Left ventricle myocardium superior (tissue), 1 donor: Measurements from ENCODE around the gene ARMC5. TPM values are rescaled to one million over a fixed set of nuclear protein-coding genes. Genes with fewer than 3 reads are reported as not detected.

Experiments
- ATAC-seq: fragments of 200-7000 bp; cut with Tn5 transposase; one replicate; pipeline ENCODE4 v1.9.1; 2020; ENCODE audit warnings: mild to moderate bottlenecking, moderate library complexity
- DNase-seq: peaks from one replicate; pipeline ENCODE4 v3.0.0-alpha.2; 2020
- intact Hi-C: fragments of 100-400 bp; cut with micrococcal nuclease; formaldehyde crosslinking; loops from one replicate; pipeline ENCODE4 v1.11.0; 2022
- total RNA-seq: library from RNA; stranded (reverse); fragmentation: NEBNext Ultra II Directional; extraction: Animal tissue kit (Norgen Biotek cat#: 25700); gene quantifications from one replicate; pipeline ENCODE4 v1.2.1, GENCODE V29; 2021
- donor health status: DM: no; HTN: yes; CAD: no; lungs with severe emphysema.

Gene ARMC5
- total RNA-seq, 1 donor from 2014 or later, result 5.4 TPM

GRCh38 chr16:31458073-31458843 is 1.0 kb upstream of the ARMC5 start:
- intact Hi-C loops, result no loop called here

GRCh38 chr16:31459687-31460581 is 633 bp downstream of the ARMC5 start:
- ATAC-seq, result peak; percentile 88
- DNase-seq, result peak; percentile 100
- intact Hi-C loops, result loop anchor here (10.0 kb wide), 1 partner anchor 415 kb away; the partner anchor contains the start of gene ZNF267

More at GRCh38 chr16:31458073-31458843, 1.0 kb upstream of the ARMC5 start:
- peak; percentile 0 for ATAC-seq
- peak; percentile 75 for DNase-seq

- ATAC-seq, result no peak
- no peak for DNase-seq
- intact Hi-C loops, result loop anchor here (10.0 kb wide), 1 partner anchor 414 kb away; the partner anchor contains the start of gene ZNF267
Observed at GRCh38 chr16:31460582-31461002, 1.3 kb downstream of the ARMC5 start.

GRCh38 chr16:31461201-31461920 is 2.1 kb downstream of the ARMC5 start:
- intact Hi-C loops, result loop anchor here (10.0 kb wide), 1 partner anchor 413 kb away; the partner anchor contains the start of gene ZNF267
- ATAC-seq, result no peak
- DNase-seq, result no peak

- ATAC-seq (no peak), DNase-seq (no peak)
- intact Hi-C loops, result loop anchor here (10.0 kb wide), 1 partner anchor 413 kb away; the partner anchor contains the start of gene ZNF267
Observed at GRCh38 chr16:31461921-31462804, 2.9 kb downstream of the ARMC5 start.

GRCh38 chr16:31464348-31464769 is 5.1 kb downstream of the ARMC5 start:
- intact Hi-C loops, result loop anchor here (10.0 kb wide), 1 partner anchor 410 kb away; the partner anchor contains the start of gene ZNF267
- ATAC-seq (no peak), DNase-seq (no peak)

- intact Hi-C loops, result loop anchor here (10.0 kb wide), 1 partner anchor 410 kb away; the partner anchor contains the start of gene ZNF267
- DNase-seq (no peak), ATAC-seq (no peak)
Observed at GRCh38 chr16:31464781-31465260, 5.5 kb downstream of the ARMC5 start.

GRCh38 chr16:31465788-31466370 is 6.6 kb downstream of the ARMC5 start:
- no peak for ATAC-seq
- DNase-seq, result no peak
- intact Hi-C loops, result loop anchor here (10.0 kb wide), 1 partner anchor 409 kb away; the partner anchor contains the start of gene ZNF267

GRCh38 chr16:31466381-31466841 is 7.1 kb downstream of the ARMC5 start:
- DNase-seq (no peak), ATAC-seq (no peak)
- intact Hi-C loops, result loop anchor here (10.0 kb wide), 1 partner anchor 408 kb away; the partner anchor contains the start of gene ZNF267

- no peak for DNase-seq
- no peak for ATAC-seq
- intact Hi-C loops, result loop anchor here (10.0 kb wide), 1 partner anchor 408 kb away; the partner anchor contains the start of gene ZNF267
Observed at GRCh38 chr16:31467151-31467773, 8.0 kb downstream of the ARMC5 start.

GRCh38 chr16:31467858-31468257 is 8.6 kb downstream of the ARMC5 start:
- intact Hi-C loops, result loop anchor here (10.0 kb wide), 1 partner anchor 407 kb away; the partner anchor contains the start of gene ZNF267
- ATAC-seq, result no peak
- no peak for DNase-seq

- intact Hi-C loops, result no loop called here
- no peak for DNase-seq
- ATAC-seq, result no peak
Observed at GRCh38 chr16:31470615-31471014, 11.3 kb downstream of the ARMC5 start.

- intact Hi-C loops, result no loop called here
- ATAC-seq (no peak), DNase-seq (no peak)
Observed at GRCh38 chr16:31471241-31471874, 12.1 kb downstream of the ARMC5 start.

- DNase-seq (peak; percentile 85), ATAC-seq (peak; percentile 77)
- intact Hi-C loops, result no loop called here
Observed at GRCh38 chr16:31471875-31472708, 12.8 kb downstream of the ARMC5 start, which contains the start of gene TGFB1I1. Gene TGFB1I1, plus strand, starts transcription at chr16:31472152. Its CDS starts 37 bp downstream, at chr16:31472189.

- DNase-seq (peak; percentile 91), ATAC-seq (peak; percentile 90)
- intact Hi-C loops, result no loop called here
Observed at GRCh38 chr16:31472709-31473203, 13.5 kb downstream of the ARMC5 start.
